HG03432 (cell line): ENCODE results near the gene RARA.
A peak's percentile ranks its signal among the peaks of the same experiment; 100 is the strongest.

Source experiments
- ATAC-seq: cut with Tn5 transposase; IDR thresholded peaks from one replicate; pipeline ENCODE4 v1.9.1; 2021; ENCODE audit warnings: mild to moderate bottlenecking, moderate library complexity; ENCODE audit not compliant: unreplicated experiment

RARA gene

GRCh38 chr17:40344421-40345160 lies 35.6 kb downstream of the RARA start:
- no peak for ATAC-seq

GRCh38 chr17:40345161-40345993 lies 36.4 kb downstream of the RARA start:
- no peak for ATAC-seq

GRCh38 chr17:40345994-40346764 lies 37.2 kb downstream of the RARA start:
- no peak for ATAC-seq

DNA sequence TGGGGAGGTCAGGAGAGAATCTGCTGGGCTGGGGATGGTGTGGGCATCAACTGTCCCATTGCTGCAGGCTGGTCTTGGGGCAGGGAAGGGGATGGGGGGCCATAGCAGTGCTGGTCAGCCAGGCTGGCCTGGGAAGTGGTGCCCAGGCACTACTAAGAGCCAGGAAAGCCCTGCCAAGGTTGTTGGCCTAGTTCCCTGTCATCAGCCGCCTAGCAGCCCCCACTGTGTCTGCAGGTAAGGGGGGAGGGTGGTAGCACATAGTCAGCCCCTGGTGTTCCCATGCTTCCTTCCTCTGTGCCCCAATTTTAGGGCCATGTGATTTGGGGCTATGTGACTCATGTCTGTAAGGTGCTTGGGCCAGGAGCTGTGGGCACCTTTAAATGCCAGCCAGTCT lies 37.8 kb downstream of the RARA start:
- ATAC-seq = no peak

DNA sequence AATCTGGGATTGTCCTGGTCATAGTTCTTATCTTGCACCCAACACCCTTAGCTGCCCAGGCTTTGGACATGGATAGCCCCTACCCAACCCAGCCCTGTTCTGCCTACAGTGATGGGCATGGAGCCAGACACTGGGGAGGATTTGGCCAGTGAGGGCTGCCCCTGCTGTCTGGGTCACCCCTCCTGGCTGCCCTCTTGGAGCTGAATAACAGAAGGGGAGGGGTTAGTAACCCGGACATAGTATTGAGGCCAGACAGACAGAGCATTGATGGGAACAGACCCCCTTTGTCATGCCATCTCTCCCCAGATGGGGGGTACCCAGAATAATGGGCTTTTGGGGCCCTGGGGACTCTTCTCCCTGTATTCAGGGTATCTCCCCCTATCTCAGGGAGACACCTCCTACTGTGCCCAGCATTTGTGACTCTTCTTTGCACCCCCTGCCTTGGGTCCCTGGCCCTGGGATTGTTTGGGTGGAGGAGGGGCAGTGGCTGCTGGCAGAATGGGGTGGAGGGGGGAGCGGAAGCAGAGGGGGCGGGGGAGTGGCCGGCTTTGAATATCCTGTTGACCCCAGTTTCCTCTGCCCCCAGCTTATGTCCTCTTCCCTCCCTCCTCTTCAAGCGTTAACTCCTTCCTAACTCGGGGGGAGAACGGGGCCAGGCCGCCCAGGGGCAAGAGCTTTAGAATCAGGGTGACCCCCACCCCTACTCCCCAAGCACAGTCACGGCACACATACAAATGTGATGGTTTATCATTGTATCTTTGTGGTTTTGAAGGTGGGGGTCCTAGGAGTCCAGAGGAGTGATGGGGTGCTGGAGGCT lies 38.5 kb downstream of the RARA start:
- no peak for ATAC-seq

DNA sequence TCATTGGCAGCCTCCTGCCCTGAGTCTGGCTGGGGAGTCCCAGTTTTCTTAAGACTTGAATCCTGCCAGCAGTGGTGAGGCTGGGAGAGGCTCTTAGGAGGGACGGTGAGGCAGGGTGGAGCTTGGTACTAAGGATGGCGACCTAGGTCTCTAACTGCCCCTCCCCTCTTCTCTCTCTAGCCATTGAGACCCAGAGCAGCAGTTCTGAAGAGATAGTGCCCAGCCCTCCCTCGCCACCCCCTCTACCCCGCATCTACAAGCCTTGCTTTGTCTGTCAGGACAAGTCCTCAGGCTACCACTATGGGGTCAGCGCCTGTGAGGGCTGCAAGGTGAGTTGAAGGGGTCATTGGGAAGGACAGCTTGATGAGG lies 39.1 kb downstream of the RARA start:
- ATAC-seq = no peak

DNA sequence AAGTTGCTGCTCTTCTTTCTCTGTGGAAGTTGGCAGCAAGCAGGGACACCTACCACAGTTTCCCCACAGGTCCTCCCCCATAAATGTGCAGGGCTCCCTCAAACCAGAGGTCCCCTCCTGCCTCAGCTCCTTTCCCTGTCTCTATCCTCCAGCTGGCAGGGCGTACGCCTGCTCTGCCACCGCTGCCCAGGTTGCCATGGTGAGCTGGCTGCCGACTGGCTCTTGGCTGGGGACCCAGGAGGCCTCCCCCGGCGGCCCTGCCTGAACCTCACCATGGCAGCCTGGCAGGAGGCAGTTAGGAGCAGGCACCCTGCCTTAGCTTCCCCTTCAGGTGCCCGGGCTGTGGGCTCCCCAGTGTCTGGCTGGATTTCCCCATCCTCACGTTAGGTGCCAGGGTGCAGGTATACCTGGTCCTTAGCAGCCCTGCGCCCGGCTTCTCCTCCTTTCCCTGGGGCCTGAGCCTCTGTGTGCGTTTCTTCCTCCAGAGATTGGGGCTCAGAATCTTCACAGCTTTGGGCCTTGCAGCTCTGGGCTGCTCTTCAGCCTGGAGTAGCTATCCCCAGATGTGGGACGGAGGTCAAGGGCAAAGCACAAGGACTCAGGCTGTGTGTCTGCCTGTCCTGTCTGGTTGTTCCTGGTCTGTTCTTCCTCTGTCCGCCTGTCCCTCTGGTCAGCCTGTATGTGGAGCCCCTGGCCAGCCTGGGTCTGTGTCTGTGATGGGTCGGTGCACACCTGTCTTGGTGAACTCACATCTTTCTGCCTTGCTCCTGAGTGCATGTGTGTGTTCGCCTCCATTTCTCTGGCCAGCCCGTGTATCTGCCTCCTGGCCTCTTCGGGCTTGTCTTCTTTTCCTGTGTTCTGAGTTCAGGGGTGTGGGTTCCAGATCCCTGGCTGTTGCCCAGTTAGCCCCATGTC lies 39.8 kb downstream of the RARA start:
- no peak for ATAC-seq

DNA sequence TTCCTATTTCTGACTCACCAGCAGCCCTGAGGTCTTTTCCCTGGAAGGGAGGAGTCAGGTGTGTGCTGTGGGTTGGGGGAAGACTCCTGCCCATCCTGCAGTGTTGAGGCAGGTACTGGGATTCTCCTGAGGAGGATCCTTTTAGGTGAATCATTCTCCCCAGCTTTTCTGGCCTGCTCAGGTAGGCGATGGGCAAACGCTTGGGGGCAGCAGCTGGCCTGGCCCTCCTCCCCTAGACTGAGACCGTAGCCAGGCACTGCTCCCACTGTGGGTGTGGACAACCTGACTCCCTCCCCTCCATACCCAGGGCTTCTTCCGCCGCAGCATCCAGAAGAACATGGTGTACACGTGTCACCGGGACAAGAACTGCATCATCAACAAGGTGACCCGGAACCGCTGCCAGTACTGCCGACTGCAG lies 40.5 kb downstream of the RARA start:
- ATAC-seq = no peak

DNA sequence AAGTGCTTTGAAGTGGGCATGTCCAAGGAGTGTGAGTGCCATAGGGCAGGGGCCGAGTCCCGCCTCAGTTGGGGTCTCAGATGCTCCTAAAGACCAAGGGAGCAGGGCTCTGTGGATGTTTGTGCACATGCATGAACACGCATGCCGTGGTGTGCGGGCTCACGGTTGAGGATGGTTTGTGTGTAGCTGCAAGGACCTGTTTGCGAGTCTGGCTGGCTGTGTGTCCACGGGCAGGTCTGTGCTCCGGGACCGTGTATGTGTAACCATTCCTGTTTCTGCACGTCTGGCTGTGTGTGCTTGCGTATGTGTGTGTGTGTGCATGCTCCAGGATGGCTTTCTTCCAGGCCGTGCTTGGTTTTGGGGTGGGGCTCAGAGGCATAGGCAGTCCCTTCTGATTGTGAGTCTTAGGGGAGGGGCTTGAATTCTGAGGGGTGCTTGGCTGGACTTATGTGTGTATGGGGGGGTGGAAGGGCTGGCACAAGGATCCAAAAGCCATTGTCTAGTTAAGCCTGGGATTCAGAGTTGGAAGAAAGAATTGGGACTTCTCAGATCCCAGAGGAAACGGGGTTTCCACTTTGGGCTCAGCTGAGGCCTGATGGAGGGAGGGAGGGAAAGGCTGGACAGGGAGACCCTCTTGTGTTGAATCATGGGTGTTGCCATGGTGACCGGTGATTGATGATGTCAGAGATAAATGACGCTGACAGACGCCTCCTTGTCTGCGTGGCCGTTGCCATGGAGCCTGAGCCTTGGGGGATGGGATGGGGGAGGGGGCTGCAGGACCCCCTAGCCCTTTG lies 41.1 kb downstream of the RARA start:
- ATAC-seq = no peak

- ATAC-seq = no peak
Observed at GRCh38 chr17:40350689-40351358, 41.8 kb downstream of the RARA start.

DNA sequence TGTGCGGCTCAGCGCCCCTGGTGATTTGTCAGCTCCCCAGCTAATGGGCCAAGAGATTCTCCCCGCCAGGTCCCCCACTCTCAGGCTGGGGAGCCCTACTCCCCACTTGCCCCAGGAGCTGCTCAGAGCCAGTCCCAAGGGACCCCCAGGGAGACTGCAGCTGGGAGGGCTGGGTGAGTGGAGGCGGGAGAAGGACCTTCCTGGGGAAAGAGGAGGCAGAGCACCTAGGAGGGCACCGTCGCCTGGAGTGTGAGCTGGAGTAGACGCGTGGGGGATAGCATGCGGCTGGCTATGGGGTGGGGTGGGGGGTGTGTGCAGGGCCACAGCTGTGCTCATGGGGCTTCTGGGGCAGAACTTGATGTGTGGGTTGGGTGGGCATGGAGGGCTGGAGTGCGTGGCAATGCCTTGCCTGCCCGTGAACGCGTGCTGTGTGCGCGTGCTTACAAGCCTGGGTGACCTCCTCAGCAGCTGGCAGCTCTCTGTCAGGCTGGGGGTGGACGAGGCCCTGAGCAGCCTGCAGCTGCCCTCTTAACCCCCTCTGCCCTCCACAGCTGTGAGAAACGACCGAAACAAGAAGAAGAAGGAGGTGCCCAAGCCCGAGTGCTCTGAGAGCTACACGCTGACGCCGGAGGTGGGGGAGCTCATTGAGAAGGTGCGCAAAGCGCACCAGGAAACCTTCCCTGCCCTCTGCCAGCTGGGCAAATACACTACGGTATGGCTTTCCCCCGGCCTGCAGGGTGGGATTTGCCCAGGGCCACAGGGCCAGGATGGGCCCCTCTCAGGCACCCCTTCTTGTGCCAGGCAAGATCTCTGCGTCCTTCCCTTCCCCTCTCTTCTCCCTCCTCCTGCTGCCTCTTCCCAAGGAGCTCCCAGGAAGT lies 42.6 kb downstream of the RARA start:
- ATAC-seq = no peak

GRCh38 chr17:40352237-40352778 lies 43.3 kb downstream of the RARA start:
- no peak for ATAC-seq

DNA sequence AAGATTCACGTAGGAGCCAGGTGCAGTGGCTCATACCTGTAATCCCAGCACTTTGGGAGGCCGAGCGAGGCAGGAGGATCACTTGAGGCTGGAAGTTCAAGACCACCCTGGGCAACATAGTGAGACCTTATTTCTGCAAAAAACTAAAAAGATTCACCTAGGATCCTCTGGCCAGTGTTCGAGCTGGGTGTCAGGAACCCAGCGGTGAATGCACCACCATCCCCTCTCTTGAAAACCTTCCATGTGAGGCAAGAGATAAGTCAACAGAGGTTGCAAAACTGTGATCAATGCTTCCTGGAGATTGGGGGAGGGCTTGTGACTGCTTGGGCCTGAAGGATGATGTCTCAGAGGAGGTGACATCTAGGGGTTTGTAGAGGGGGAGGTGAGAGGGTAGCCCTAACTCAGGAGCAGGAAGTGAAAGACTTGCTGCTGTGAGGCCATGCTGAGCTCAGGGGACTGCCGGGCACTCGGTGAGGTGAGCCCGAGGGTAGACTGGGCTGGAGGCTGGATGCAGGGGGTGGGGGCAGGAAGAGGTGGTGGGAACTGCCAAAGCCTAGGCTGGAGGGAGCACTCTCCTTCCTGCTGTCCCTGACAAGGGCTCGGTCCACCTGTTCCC lies 43.9 kb downstream of the RARA start:
- no peak for ATAC-seq

- no peak for ATAC-seq
Observed at GRCh38 chr17:40354221-40355122, 45.5 kb downstream of the RARA start.

DNA sequence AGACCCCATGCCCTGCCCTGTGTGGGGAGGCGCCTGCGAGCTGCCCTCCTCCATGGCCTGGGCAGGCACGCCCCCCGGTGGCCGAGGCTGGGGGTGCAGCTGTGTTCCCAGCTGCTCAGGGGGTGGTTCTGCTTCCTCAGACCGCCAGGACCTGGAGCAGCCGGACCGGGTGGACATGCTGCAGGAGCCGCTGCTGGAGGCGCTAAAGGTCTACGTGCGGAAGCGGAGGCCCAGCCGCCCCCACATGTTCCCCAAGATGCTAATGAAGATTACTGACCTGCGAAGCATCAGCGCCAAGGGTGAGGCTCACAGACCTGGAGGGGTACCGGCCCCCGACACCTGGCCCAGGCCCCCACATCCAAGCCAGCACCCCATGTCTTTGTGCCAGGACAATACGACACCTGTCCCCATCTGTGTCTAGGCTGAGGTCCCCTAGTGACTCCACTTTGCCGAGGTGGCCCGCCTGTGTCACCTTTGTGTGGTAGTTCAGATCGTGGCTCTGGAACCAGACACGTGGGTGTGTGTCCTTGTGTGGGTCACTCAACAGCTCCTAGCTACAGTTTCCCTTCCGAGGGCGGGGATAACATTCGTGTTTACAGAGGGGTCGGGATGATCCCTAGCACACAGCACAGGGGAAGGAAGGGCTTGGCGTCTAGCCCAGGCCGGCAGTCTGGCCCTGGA lies 46.3 kb downstream of the RARA start:
- peak; percentile 56 for ATAC-seq
